HTERT RPE-1 (cell line): ENCODE data around the gene SLC20A1.

Experiments used
- in situ Hi-C: fragments of 300-500 bp; cut with MboI; formaldehyde crosslinking; loops from 4 replicates; pipeline ENCODE4 v1.14.3; 2020; ENCODE audit warnings: low sequenced_read_pairs

SLC20A1 gene

GRCh38 chr2:112623913-112624777, 21.6 kb upstream of the SLC20A1 start:
- in situ Hi-C loops: no loop called here

GRCh38 chr2:112625474-112626114, 20.1 kb upstream of the SLC20A1 start:
- in situ Hi-C loops: no loop called here

- in situ Hi-C loops: no loop called here
Observed at GRCh38 chr2:112626604-112627059, 19.1 kb upstream of the SLC20A1 start.

GRCh38 chr2:112627060-112628040, 18.4 kb upstream of the SLC20A1 start:
- in situ Hi-C loops: no loop called here

- in situ Hi-C loops: no loop called here
Observed at GRCh38 chr2:112629224-112629623, 16.5 kb upstream of the SLC20A1 start.

GRCh38 chr2:112629823-112630222, 15.9 kb upstream of the SLC20A1 start:
- in situ Hi-C loops: no loop called here

GRCh38 chr2:112630268-112630667, 15.5 kb upstream of the SLC20A1 start:
- in situ Hi-C loops: no loop called here

- in situ Hi-C loops: no loop called here
Observed at GRCh38 chr2:112633708-112634107, 12.0 kb upstream of the SLC20A1 start.

GRCh38 chr2:112634153-112634873, 11.4 kb upstream of the SLC20A1 start:
- in situ Hi-C loops: no loop called here

GRCh38 chr2:112634874-112635157, 10.9 kb upstream of the SLC20A1 start:
- in situ Hi-C loops: no loop called here

- in situ Hi-C loops: no loop called here
Observed at GRCh38 chr2:112636605-112637288, 9.0 kb upstream of the SLC20A1 start.

GRCh38 chr2:112637289-112637660, 8.5 kb upstream of the SLC20A1 start:
- in situ Hi-C loops: no loop called here

GRCh38 chr2:112639936-112640335, 5.8 kb upstream of the SLC20A1 start:
- in situ Hi-C loops: no loop called here

GRCh38 chr2:112640467-112640799, 5.3 kb upstream of the SLC20A1 start:
- in situ Hi-C loops: no loop called here

GRCh38 chr2:112640800-112641675, 4.7 kb upstream of the SLC20A1 start:
- in situ Hi-C loops: no loop called here

GRCh38 chr2:112641701-112642100, 4.0 kb upstream of the SLC20A1 start:
- in situ Hi-C loops: no loop called here

- in situ Hi-C loops: no loop called here
Observed at GRCh38 chr2:112642561-112642960, 3.2 kb upstream of the SLC20A1 start.

GRCh38 chr2:112642966-112643365, 2.8 kb upstream of the SLC20A1 start:
- in situ Hi-C loops: no loop called here

GRCh38 chr2:112643488-112643887, 2.3 kb upstream of the SLC20A1 start:
- in situ Hi-C loops: no loop called here
